Glutamatergic neuron (in vitro differentiated cells): Measurements from ENCODE around the gene ABCC8. TPM values are rescaled to one million over a fixed set of nuclear protein-coding genes. Genes with fewer than 3 reads are reported as not detected.

Experiments used
- DNase-seq: peaks from one replicate; pipeline ENCODE4 v3.0.0; 2022
- H3K27ac Mint-ChIP-seq: one replicate; pipeline ENCODE4 v1.8.0; 2020; ENCODE audit warnings: mild to moderate bottlenecking, mixed read lengths, inconsistent platforms; ENCODE audit not compliant: unreplicated experiment
- H3K27me3 Mint-ChIP-seq: one replicate; pipeline ENCODE4 v1.8.0; 2020; ENCODE audit warnings: mild to moderate bottlenecking, moderate library complexity, mixed read lengths, inconsistent platforms; ENCODE audit not compliant: unreplicated experiment
- H3K36me3 Mint-ChIP-seq: one replicate; pipeline ENCODE4 v1.8.0; 2020; ENCODE audit warnings: mild to moderate bottlenecking, mixed read lengths, inconsistent platforms; ENCODE audit not compliant: unreplicated experiment
- H3K4me1 Mint-ChIP-seq: one replicate; pipeline ENCODE4 v1.8.0; 2020; ENCODE audit warnings: mild to moderate bottlenecking, low read depth, mixed read lengths, inconsistent platforms; ENCODE audit not compliant: unreplicated experiment
- H3K4me3 Mint-ChIP-seq: one replicate; pipeline ENCODE4 v1.8.0; 2020; ENCODE audit warnings: mild to moderate bottlenecking, mixed read lengths, inconsistent platforms; ENCODE audit not compliant: unreplicated experiment
- H3K9me3 Mint-ChIP-seq: one replicate; pipeline ENCODE4 v1.8.0; 2020; ENCODE audit warnings: mild to moderate bottlenecking, moderate library complexity, mixed read lengths, inconsistent platforms; ENCODE audit not compliant: unreplicated experiment
- CTCF ChIP-seq: fragments of 200-600 bp; sonication (generic); IDR thresholded peaks from one replicate; pipeline ENCODE4 v1.5.0; 2021; ENCODE audit not compliant: partially characterized antibody, unreplicated experiment
- total RNA-seq: library from RNA; stranded (reverse); fragmentation: NEBNext Ultra II Directional; extraction: Animal tissue kit (Norgen Biotek cat#: 25700); gene quantifications from one replicate; pipeline ENCODE4 v1.2.1, GENCODE V29; 2021; ENCODE audit not compliant: unreplicated experiment

The ABCC8 gene
- total RNA-seq, 1 donor from 2014 or later = 5.7 TPM

- H3K4me3 Mint-ChIP-seq = no peak overlapping the region
- H3K9me3 Mint-ChIP-seq = peaks cover 3% of the 10 kb centered on the region
- DNase-seq = no peak
- TF ChIP-seq CTCF = no peak
- H3K27me3 Mint-ChIP-seq = no peaks in the 10 kb centered on the region
- no peak overlapping the region for H3K27ac Mint-ChIP-seq
- no peaks in the 10 kb centered on the region for H3K4me1 Mint-ChIP-seq
- peaks cover 4% of the 10 kb centered on the region for H3K36me3 Mint-ChIP-seq
Observed at GRCh38 chr11:17490938-17491337, 14.3 kb upstream of the ABCC8 start.

- no peak for DNase-seq
- no peaks in the 10 kb centered on the region for H3K27me3 Mint-ChIP-seq
- H3K36me3 Mint-ChIP-seq = peaks cover 4% of the 10 kb centered on the region
- no peak overlapping the region for H3K4me3 Mint-ChIP-seq
- peaks cover 3% of the 10 kb centered on the region for H3K9me3 Mint-ChIP-seq
- TF ChIP-seq CTCF = no peak
- no peak overlapping the region for H3K27ac Mint-ChIP-seq
- no peaks in the 10 kb centered on the region for H3K4me1 Mint-ChIP-seq
Observed at GRCh38 chr11:17490232-17490631, 13.6 kb upstream of the ABCC8 start.

GRCh38 chr11:17489751-17490150, 13.1 kb upstream of the ABCC8 start:
- Mint-ChIP-seq H3K4me1 (no peaks in the 10 kb centered on the region), H3K36me3 (peaks cover 4% of the 10 kb centered on the region), H3K4me3 (no peak overlapping the region), H3K27me3 (no peaks in the 10 kb centered on the region), H3K9me3 (peaks cover 3% of the 10 kb centered on the region), H3K27ac (no peak overlapping the region)
- no peak for TF ChIP-seq CTCF
- DNase-seq = no peak

- H3K4me3 Mint-ChIP-seq = no peak overlapping the region
- no peak for DNase-seq
- no peaks in the 10 kb centered on the region for H3K4me1 Mint-ChIP-seq
- TF ChIP-seq CTCF = no peak
- no peaks in the 10 kb centered on the region for H3K27me3 Mint-ChIP-seq
- H3K9me3 Mint-ChIP-seq = peaks cover 4% of the 10 kb centered on the region
- H3K36me3 Mint-ChIP-seq = peaks cover 4% of the 10 kb centered on the region
- H3K27ac Mint-ChIP-seq = no peak overlapping the region
Observed at GRCh38 chr11:17488563-17488962, 11.9 kb upstream of the ABCC8 start.

GRCh38 chr11:17486646-17487045, 10.0 kb upstream of the ABCC8 start:
- Mint-ChIP-seq H3K4me1 (no peaks in the 10 kb centered on the region), H3K9me3 (peaks cover 3% of the 10 kb centered on the region), H3K4me3 (no peak overlapping the region), H3K27ac (no peak overlapping the region), H3K36me3 (peaks cover 4% of the 10 kb centered on the region), H3K27me3 (peaks cover under 1% of the 10 kb centered on the region)
- DNase-seq = no peak
- no peak for TF ChIP-seq CTCF
